ENCODE results near the gene TTLL12. TPM values are rescaled to one million over a fixed set of nuclear protein-coding genes. Genes with fewer than 3 reads are reported as not detected.

Gene TTLL12
- 19.2 TPM for polyA plus RNA-seq (ENCODE audit: insufficient read length)

DNA sequence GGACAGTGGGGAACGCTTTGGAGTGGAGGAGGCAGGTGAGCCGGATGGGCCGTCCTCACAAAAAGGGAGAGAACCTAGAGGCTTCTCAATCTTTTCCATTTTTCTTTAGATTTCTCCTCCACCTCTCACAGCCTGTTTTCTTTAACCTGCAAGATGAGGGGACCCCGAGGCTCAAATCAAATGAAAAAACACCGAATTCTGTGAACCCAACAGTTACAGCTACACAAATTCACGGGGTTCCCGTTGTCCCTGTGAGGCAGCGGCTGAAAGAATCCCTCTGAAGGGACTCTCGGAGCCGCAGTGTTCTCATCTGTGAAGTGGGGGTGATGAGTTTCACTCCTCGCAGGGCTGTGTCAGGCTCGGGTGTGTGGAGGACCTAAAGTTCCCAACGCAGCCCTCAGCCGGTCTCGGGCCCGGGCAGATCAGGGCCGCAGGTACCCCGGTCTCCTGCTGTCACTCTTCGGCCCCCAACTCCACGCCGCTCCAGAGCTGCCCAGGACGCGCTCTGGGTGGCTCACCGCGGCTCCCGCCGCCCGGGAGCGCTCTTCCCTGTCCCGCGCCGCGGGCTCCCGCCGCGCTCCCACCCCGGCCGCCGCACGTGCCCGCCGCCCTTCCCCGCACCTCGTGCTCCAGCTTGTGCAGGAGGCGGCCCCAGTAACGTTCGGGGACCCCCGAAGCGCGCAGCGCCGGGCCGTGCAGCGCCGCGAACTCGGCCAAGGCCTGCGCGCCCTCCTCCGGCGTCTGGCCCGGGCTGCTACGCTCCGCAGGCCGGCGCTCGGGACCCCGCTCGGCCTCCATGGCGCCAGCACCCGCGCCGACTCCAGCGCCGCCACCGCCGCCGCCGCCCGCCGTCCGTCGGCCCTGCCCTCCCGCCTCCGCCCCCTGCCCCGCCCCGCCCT, at the start of gene TTLL12:
Gene TTLL12 (minus strand): TSS at position 863 of the 899 bp plus-strand sequence. CDS start 65 bp downstream, at position 798.
- peak; percentile 64 for DNase-seq

DNA sequence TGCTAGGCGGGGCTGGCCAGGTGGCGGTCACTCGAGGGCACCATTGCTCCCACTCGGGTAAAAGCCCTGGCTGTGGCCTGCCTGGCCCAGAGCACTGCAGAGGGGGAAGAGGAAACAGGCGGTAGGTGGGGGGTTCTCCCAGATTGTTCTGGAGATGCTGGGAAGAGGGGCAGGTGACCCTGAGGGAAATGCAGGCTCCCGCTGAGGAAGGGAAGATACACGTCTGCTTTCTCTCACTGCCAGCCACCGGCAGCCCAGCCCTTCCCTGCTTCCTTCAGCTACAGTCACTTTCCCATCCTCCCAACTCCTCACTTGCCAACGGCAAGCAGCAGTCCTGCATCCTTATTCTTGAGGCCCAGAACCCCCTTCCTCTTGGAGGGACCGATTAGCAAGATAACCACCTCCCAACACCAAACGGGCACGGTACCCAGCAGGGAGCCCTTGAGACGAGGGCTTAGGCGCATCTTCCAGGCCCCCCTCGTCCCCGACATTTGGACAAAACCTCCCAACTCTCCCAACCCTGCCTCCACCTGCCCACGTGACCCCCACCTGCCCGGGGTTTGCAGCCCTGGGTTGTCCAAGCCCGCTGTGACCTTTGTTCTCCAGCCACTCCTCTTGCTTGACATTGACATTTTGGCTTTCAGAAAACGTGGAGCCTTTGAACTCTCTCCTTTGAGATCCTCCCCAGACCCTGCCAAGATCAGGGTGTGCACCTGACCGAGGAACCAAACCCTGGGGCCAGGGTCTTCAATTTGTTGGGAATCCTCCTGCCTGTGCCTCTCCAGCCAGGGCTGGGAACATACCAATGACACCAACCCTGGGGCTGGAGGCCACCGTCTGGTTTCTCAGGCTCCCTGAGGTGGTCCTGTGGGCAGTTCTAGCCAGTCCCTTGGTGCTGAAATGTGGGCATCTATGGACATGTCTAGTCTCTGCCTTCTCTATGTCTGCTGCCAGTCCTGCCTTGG, 48.8 kb upstream of the TTLL12 start:
- no peak for DNase-seq

DNA sequence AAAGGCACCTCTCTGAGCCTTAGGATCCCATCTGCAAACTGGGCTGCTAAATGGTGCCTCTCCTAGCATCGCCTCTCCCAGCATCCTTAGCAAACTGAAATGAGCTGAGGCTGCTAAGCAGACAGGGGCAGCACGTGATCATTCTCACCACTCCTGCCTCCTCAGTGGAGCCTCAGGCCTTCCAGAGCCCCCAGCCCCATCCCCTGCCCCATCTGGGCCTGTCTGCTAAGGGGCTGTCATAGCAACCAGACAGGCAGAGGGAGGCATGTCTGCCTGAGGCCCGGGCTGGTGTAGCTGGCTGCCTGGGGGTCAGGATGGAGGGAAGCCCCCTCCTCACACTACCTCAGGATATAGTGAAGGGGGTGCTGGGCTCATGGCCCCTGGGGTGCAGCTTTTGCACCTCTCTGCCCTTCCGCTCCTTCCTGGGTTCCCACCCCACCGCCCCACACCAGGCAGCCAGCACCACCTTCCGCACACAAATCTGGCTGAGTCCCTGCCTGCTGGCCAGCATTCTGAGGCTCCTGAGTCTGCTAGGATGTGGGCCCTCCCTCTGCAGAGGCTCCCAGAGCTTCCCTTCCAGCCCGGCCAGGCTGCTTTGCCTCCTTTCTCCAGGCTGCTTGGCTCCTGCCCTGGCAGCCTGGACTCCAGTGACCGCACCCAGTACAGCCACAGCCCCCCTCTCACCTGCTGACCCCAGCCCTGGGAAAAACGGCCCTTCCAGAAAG, 47.5 kb upstream of the TTLL12 start:
- no peak for DNase-seq

DNA sequence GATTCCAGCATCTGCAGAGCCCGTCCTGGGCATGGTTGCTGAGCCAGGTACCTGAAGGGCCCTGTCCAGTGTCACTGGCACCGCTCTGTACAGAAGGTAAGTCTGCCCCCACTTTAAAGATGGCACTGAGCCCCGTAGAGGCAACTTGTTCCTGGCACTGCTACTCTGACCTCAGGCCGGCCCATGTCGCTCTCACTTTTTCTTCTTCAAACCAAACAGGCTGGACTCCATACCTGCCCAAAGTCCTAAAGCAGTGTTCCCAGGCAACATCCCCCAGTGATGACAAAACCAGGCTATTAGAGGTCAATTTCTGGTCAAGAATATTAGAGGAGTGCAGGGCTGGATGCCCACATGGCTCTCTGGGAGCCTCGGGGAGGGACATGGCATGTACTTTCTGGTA, 46.6 kb upstream of the TTLL12 start:
- DNase-seq = no peak

DNA sequence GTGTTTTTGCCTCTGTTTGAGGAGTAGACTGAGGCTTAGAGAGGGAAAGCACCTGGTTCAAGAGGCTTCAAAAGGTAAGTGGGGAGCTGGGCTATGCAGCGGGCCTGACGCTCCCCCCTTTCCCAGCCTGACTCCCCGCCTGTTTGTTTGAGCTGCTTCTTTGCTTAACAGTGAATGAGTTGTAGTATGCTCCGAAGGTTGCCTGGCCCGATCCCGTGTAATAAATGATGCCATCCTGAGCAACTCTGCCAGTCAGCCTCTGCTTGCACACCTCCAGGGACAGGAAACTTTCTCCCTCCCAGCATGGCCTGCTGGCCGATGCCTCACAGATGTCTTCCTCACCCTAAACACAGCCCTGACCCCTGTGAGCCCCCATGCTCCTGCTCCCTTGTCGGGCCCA, 45.5 kb upstream of the TTLL12 start:
- no peak for DNase-seq

DNA sequence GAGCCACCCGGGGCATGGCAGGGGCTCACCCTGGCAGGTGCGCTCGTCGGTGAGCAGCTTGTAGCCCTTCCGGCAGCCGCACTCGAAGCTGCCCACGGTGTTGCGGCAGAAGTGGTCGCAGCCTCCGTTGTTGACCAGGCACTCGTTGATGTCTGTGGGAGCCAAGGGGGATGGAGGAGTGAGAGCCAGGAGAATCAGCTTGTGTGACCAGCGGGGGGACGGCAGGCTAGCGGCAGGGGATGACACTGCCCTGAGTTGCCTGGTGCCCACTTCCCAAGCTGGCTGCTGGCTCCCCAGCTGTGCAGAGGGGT, 44.7 kb upstream of the TTLL12 start:
- DNase-seq = no peak

DNA sequence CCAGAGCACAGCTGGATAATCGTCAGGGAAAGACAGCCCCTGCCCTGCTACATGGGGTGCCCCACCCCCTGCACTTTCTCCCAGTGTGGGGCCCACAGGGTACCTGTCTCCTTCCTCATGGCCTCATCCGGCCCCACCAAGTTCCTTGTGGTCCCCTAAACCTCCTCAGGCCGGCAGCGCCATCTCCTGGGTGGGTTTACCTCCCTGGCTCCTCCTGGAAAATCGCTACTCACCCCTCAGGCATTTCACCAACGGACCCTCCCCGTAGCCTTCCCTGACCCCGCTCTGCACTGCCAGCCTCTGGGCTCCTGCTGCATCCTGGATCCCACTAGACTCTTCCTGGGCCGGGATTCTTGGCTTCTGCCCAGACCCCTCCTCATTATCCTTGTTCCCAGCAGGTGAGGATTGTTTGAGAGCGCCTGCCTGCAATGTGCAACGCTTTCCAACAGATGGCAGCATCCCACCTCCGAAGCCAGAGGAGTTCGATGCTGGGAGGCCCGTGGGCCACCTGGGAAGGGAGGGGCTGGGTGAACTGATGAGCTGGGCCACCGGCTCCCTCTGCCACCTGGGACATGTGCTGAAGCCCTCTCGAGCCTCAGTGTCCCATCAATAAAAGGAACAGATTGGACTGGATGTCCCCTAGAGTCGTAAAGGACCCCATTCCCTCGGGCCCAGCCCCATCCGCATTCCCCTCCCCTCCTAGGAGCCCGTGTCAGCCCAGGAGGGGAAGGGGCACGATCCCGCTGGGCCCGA, 44.2 kb upstream of the TTLL12 start:
- no peak for DNase-seq

DNA sequence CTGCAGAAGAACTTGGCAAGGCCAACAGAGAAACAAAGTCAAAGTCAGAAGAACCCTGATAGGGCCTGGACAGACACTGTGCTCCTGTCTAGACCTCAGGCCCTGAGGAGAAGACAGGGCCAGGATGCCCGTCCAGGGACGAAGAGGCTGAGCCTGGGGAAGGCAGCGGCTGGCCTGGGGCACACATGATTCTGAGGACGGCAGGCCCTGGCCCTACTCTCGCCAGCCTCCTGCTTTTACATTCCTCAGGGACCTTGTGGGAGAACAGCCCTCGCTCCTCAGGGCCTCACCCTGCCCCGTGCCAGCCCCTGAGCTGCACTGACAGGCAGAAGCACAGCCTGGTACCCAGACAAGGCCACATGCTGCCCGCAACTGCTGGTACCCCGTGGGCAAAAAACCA, 43.6 kb upstream of the TTLL12 start:
- no peak for DNase-seq

DNA sequence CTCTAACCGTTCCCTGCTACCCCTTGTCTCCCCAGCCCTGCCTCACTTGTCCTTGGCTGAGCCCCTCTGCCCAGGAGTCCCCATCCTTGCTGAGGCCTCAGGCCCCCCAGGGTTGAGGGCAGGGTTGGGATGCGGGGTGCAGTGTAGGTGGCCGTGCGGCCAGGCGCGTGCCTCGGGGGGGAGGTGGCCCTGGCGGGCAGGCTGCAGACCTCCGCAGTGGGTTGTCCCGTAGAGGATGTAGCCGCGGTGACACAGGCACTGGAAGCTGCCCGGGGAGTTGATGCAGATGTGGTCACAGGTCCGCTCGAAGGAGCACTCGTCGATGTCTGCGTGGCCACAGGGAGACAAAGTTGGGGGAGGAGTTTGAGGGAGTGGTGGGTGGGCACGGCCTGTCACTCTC, 41.9 kb upstream of the TTLL12 start:
- DNase-seq = no peak

DNA sequence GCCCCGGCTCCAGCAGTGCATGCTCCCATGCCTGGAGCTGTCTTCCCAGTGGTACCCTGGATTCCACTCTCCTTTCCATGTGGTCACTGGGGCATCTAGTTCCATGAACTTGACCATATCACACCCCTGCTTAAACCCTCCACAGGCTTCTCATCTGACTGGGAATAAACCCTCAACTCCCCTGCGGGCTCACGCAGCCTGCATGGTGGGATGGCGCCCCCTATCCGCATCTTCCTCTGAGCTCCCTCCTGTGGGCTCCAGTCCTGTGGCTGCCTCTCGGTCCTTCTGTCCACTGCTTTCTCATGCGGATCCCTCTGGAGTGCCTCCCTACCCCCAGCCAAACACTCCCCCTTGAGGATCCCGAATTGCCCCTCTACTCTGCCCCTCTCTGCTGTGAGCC, 41.4 kb upstream of the TTLL12 start:
- no peak for DNase-seq

DNA sequence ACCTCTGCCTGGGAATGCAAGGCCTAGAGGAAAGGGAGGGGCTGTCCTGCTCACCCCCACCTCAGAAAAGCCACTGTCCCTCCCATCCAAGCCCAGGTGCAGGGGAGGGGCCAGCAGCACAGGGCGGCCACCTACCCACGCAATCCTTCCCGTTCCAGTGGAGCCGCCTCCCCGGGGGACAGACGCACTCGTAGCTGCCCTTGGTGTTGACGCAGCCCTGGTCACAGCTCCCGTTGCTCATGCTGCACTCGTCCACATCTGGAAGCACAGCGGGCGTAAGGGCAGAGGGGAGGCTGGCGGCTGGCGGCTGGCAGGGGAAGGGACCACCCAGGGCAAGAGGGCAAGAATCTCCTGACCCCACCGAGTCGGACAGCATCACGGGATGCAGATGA, 40.3 kb upstream of the TTLL12 start:
- DNase-seq = no peak

DNA sequence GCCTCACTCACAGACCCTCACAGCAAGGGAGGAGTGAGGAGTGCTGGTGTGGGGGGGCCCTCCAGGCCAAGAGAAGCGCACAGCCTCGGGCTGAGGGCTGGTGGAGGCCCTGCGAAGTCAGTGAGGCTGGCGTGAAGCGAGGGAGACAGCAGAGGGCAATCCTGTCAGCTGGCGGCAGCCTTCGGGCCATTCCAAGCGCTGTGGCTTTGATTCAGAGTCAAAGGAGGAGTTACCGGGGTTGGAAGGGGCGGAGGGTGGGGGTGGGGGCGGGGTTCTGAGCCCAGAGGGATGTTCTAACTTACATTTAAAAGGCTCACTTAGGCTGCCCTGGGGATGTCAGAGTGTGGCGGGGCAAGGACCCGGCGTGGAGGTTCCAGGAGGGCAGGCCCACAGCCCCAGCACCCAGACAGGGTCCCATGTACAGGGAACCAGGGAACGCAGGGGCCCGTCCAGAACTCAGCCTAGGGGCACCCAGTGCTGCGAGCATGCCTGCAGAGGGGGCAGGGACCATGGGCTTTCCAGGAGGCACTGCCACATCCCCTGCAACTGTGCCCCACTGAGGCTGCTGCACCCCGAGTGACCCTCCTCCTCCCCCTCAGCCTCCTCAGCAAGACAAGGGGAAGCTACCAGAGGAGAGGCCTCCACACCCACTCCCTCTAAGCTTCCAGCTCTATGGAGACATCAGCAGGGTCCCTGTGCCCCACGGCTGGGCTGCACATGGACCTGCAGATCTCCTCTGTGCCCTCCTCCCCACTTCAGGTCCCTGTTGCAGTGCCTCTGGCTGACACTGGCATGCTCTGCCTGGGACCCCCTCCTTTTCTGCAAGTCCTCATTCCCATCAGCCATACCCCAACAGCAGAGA, 39.7 kb upstream of the TTLL12 start:
- DNase-seq = no peak

DNA sequence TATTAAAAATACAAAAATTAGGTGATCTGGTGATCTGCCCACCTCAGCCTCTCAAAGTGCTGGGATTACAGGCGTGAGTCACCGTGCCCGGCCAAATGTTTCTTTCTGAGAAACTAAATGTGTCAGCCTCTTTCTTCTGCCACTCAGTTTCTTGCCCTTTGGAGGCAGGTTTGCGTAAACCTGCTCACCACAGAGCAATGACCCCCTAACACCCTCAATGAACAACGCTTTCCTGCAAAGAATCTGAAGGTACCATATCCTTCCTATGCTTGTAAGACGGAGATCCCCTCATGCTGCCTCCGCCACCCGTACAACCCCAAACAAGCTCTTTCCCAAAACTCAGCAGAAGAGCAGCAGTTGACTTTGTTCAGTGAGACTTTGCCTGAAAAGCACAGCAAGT, 38.7 kb upstream of the TTLL12 start:
- DNase-seq = no peak

DNA sequence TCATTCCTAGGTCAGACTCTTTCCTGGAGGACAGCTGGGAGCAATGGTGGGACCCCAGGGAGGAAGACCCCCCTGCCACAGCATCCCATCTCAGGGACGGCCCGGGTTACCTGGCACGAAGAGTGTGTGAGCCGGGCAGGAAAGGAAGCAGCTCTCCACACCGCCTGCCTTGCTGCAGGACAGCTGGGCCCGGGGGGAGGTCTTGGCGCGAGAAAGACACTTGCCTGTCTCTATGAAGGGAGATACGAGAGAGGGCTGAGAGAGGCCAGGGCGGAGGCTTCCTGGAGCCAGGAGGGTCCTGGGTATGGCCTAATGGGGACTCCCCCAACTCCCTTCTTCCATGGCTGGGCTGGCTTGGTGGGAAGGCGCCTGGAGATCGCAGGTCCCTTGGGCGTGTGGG, 36.1 kb upstream of the TTLL12 start:
- DNase-seq = no peak

DNA sequence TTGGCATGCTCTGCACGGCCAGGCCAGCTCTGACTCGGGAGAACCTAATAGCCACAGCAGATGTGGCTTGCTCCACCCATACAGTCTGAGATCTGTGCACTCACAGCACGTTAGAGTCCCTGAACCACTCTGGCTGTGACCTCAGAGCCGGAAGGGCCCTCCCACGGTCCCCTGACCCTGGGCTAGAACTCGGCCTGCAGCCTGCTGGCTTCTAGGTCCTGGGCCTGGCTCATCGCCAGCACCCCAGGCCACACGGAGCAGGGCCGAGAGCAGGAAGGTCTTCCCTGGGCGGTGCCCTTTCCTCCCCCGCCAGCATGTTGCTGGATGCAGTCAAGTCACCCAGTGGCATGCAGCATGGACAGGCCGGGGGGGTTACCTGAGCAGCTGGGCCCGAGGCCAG, 35.3 kb upstream of the TTLL12 start:
- no peak for DNase-seq

DNA sequence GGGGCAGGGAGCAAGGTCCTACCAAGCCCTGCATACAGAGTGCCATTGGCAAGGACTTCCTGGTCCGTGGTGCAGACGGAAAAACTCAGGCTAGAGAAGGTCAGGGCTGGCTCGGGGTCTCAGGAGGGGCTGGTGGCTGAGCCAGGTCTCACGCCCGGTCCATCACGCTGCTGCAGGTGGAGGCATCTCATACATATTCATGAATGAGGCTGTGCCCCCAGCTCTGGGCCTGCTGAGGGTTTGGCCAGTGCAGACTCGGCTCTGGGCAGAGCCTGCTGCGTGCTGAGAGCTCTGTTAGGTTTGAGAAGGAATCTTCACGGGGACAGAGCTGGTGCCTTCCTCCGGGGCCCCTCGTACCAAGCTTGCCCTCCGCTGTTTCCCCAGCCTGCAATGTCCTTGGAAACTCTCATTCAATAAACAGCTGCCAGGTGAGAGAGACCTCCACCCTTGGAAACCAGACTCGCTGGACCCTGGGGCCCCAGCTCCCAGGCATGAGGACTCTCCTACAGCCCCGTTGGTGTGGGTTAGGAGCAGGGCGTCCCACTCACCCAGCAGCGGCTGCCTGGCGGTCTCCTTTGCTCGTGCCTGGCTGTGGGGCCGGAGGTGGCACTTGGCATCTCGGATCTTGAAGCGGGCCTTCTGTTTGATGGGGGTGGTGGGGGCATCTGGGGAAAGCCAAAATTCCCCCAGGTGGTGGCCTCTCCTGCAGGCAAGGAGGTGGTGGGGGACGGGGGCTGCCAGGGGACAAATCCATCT, 33.9 kb upstream of the TTLL12 start:
- DNase-seq = no peak

DNA sequence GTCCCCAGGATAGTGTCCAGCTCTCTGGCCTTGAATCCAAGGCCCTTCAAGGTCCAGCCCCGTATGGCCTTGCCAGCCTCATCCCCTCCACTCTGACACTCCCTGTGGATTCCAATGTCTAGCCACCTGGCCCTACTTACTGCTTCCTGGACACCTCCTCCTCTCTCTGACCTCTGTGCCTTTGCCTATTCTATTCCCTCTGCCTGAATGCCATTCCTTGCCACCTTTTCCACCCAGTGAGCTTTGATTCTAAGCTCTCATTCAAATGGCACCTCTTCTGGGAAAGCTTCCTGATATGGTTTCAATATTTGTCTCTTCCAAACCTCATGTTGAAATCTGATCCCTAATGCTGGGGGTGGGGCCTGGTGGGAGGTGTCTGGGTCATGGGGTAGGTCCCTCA, 31.9 kb upstream of the TTLL12 start:
- DNase-seq = no peak

DNA sequence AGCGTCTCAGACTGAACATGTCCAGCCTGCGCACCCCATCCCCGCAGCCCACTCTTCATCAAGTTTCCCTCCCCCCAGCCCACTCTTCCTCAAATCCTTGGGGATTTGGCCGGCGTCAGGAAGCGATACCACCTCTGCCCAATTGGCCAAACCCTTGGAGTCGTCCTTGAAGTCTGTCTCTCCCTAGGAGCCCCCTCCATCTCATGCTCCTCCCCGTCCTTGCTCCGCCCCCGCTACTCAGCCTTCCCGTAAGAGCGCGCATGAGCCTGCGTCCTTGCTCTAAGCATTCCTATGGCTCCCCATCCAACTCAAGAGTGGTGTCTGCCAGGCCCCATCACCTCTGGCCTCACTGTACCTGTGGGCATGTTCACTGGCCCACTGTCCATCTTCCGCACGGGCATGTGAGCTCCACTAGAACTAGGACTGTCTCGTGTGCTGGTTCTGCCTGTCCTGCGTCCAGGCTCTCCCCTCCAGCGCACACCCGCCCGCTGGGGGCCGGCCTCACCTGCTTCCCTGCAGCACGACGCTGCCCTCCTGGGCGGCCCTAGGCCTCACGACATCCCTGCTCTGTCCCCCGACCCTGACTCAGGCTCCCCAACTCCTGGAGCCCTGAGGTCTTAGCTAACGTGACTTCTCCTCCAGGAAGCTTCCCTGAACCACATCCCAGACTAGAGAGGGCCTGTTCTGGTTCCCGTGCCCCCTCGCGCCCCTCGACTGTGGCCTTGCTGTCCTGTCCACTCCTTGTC, 30.5 kb upstream of the TTLL12 start:
- DNase-seq = no peak

DNA sequence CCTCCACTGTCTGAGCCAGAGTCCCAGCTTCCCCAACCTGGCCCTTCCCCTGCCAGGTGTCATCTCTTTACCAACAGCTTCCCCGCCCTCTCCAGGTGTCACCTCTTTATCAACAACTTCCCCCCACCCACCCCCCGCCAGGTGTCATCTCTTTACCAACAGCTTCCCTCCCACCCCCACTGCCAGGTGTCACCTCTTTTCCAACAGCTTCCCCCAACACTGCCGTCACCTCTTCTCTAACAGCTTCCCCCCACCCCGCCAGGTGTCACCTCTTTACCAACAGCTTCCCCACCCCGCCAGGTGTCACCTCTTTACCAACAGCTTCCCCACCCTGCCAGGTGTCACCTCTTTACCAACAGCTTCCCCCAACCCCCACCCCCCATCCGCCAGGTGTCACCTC, 29.8 kb upstream of the TTLL12 start:
- no peak for DNase-seq

DNA sequence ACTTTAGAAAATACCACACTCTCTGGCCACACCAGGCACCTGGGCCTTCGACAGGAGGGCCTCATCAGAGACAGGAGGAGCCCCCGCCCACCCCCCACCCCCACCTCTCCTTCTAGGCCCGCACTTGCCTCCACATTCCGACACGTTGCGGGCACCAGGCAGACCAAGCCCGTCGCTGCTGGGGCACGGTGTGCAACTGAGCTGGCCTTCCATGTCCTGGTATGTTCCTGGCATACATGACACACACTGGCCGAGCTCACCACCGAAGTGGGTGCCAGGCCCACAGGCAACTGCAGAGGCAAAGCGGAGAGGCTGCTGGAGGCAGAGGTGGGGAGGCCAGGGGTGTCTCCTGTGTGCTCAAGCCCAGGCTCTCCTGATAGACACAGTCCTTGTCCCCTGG, 27.0 kb upstream of the TTLL12 start:
- DNase-seq = no peak
